Kidney (tissue), 14 donors: ENCODE results near the gene ATCAY. TPM values are rescaled to one million over a fixed set of nuclear protein-coding genes. Genes with fewer than 3 reads are reported as not detected.

Experiments used
- DNase-seq, 5 donors: peaks; one replicate each; pipeline ENCODE4 v3.0.0-alpha.2; 2013 to 2020
- FAIRE-seq: peaks from 2 replicates; lab custom pipeline; 2012; peaks lifted over from hg19 to GRCh38; lab: Jason Lieb, UNC
- H3K27ac ChIP-seq, 2 donors: one replicate each; pipeline ENCODE4 v1.7.0; 2013; ENCODE audit warnings: low read depth in 2 of 2, low read length in 2 of 2, inconsistent platforms in 1 of 2
- H3K27me3 ChIP-seq: one replicate; pipeline ENCODE4 v1.7.1; 2013; ENCODE audit warnings: low read length, inconsistent platforms; ENCODE audit not compliant: control insufficient read depth, insufficient read depth
- H3K36me3 ChIP-seq, 3 donors: one replicate each; pipeline versions ENCODE4 v1.7.0 to v1.7.1; 2013; ENCODE audit warnings: low read length in 3 of 3, control low read depth in 1 of 3, inconsistent platforms in 1 of 3; ENCODE audit not compliant: insufficient read depth in 3 of 3, control insufficient read depth in 2 of 3
- H3K4me1 ChIP-seq, 3 donors: one replicate each; pipeline versions ENCODE4 v1.7.0 to v1.7.1; 2013; ENCODE audit warnings: low read length in 3 of 3, inconsistent platforms in 1 of 3, low read depth in 1 of 3; ENCODE audit not compliant: control insufficient read depth in 2 of 3, insufficient read depth in 2 of 3
- H3K4me3 ChIP-seq, 3 donors: one replicate each; pipeline versions ENCODE4 v1.7.0 to v1.8.1; 2013; ENCODE audit warnings: low read length in 3 of 3, control low read depth in 1 of 3, inconsistent platforms in 1 of 3
- H3K9ac ChIP-seq, 3 donors: one replicate each; pipeline versions ENCODE4 v1.7.0 to v1.7.1; 2013; ENCODE audit warnings: low read length in 3 of 3, control low read depth in 1 of 3, inconsistent platforms in 1 of 3
- H3K9me3 ChIP-seq, 3 donors: one replicate each; pipeline versions ENCODE4 v1.7.0 to v1.7.1; 2013; ENCODE audit warnings: low read length in 3 of 3, control low read depth in 1 of 3, inconsistent platforms in 1 of 3; ENCODE audit not compliant: control insufficient read depth in 2 of 3, insufficient read depth in 1 of 3
- CTCF ChIP-seq: IDR thresholded peaks from 3 replicates; pipeline ENCODE4 v1.5.1; 2012; ENCODE audit warnings: mild to moderate bottlenecking, moderate library complexity, borderline replicate concordance; ENCODE audit not compliant: insufficient read depth; ENCODE audit errors: extremely low read depth
- intact Hi-C: fragments of 100-400 bp; cut with DNase I; formaldehyde crosslinking; loops from one replicate; pipeline ENCODE4 v1.11.1; 2022
- polyA plus RNA-seq: library from polyadenylated mRNA; stranded (reverse); fragments of 350-450 nt; fragmentation: Illumina TruSeq; extraction: RNeasy Lipid Tissue Mini Kit (QIAGEN cat#74804); gene quantifications from one replicate; pipeline ENCODE4 v1.2.3, GENCODE V29; 2014; ENCODE audit warnings: low read depth, low replicate concordance; ENCODE audit not compliant: insufficient read depth
- total RNA-seq: library from RNA; stranded (reverse); fragmentation: NEBNext Ultra II Directional; extraction: Animal tissue kit (Norgen Biotek cat#: 25700); gene quantifications from one replicate; pipeline ENCODE4 v1.2.1, GENCODE V29; 2021
- donor health status: control.
- donor health status: control.
- donor health status: control.
- donor health status: control.
- donor health status: control.
- donor health status: DM: yes; HTN: yes; CAD: no.
- donor health status: Normal renal cell carcinoma (clear cell type).

ATCAY gene
- total and polyA plus RNA-seq, 2 donors from 2014 or later, result 0.16 TPM; not detected in 1

- Histone ChIP-seq H3K9ac (no peak overlapping the region), H3K27ac (no peak overlapping the region), H3K27me3 (no peaks in the 10 kb centered on the region), H3K36me3 (no peaks in the 10 kb centered on the region), H3K9me3 (peaks cover 0 to 4% (median 0%) of the 10 kb centered on the region in 3 donors), H3K4me3 (no peak overlapping the region), H3K4me1 (no peaks in the 10 kb centered on the region)
- intact Hi-C loops, result no loop called here
- no peak for DNase-seq
- no peak for FAIRE-seq
- TF ChIP-seq CTCF, result no peak
Measured at GRCh38 chr19:3836887-3837286, 43.6 kb upstream of the ATCAY start.

GRCh38 chr19:3837332-3837731 lies 43.2 kb upstream of the ATCAY start:
- Histone ChIP-seq H3K9ac (no peak overlapping the region), H3K4me3 (no peak overlapping the region), H3K9me3 (peaks cover 0 to 4% (median 0%) of the 10 kb centered on the region in 3 donors), H3K36me3 (no peaks in the 10 kb centered on the region), H3K27me3 (no peaks in the 10 kb centered on the region), H3K4me1 (no peaks in the 10 kb centered on the region), H3K27ac (no peak overlapping the region)
- FAIRE-seq, result no peak
- no peak for TF ChIP-seq CTCF
- no peak for DNase-seq
- intact Hi-C loops, result no loop called here

- Histone ChIP-seq H3K9ac (no peak overlapping the region), H3K4me3 (no peak overlapping the region), H3K9me3 (peaks cover 0 to 4% (median 0%) of the 10 kb centered on the region in 3 donors), H3K4me1 (no peaks in the 10 kb centered on the region), H3K27ac (no peak overlapping the region), H3K36me3 (no peaks in the 10 kb centered on the region), H3K27me3 (no peaks in the 10 kb centered on the region)
- TF ChIP-seq CTCF, result no peak
- DNase-seq, result no peak
- intact Hi-C loops, result no loop called here
- no peak for FAIRE-seq
Measured at GRCh38 chr19:3837922-3838321, 42.6 kb upstream of the ATCAY start.

- TF ChIP-seq CTCF, result no peak
- Histone ChIP-seq H3K9ac (no peak overlapping the region), H3K36me3 (no peaks in the 10 kb centered on the region), H3K27me3 (no peaks in the 10 kb centered on the region), H3K4me3 (no peak overlapping the region), H3K9me3 (peaks cover 0 to 4% (median 0%) of the 10 kb centered on the region in 3 donors), H3K4me1 (no peaks in the 10 kb centered on the region), H3K27ac (no peak overlapping the region)
- DNase-seq (peak in 1 of 5 donors; percentile 19), FAIRE-seq (no peak)
- intact Hi-C loops, result no loop called here
Measured at GRCh38 chr19:3838661-3839060, 41.8 kb upstream of the ATCAY start.
